ENCODE results near the gene RIPK4.

The RIPK4 gene

DNA sequence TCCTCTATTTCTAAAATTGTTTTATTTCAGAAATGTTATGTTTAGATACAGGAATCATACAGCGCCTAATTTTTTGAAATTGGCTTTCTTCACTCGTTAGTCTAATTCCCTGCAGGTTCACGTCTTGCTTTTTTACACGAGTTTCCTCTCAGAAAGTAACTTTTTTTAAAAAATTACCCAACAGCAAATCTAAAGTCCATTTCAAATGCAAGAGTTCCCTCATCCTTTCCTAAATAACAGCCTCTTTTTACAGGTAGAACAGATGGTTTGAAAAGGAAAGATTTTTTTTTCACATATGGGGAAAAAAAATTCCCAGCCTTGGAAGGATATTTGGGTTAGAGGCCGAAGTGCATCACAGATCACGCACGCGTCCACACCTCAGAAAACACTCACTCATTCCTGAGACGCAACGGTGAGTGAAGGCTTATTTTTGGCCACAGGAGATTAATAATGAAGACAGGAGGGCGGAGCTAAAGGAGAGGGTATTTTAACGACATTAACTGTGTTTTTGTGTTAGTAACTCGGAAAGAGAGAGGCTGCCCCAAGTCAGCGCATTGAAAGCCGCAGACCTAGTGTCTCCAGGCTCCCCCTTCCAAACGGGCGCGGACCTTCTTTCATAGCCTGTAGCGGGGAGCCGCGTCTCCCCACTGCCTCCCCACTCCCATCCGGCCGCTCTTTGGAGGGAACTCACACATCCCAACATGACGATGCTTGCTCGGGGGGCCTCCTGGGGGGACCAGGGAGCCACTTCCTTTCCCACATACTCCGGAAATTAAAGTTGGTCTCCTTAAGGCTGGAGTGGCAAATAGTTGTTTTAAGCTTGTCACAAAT lies 969 bp upstream of the RIPK4 start:
- DNase-seq, result peak; percentile 68

- DNase-seq, result peak; percentile 79
Observed at GRCh38 chr21:41765973-41766882, 624 bp downstream of the RIPK4 start.

GRCh38 chr21:41765420-41765821 lies 1.4 kb downstream of the RIPK4 start:
- DNase-seq, result no peak

DNA sequence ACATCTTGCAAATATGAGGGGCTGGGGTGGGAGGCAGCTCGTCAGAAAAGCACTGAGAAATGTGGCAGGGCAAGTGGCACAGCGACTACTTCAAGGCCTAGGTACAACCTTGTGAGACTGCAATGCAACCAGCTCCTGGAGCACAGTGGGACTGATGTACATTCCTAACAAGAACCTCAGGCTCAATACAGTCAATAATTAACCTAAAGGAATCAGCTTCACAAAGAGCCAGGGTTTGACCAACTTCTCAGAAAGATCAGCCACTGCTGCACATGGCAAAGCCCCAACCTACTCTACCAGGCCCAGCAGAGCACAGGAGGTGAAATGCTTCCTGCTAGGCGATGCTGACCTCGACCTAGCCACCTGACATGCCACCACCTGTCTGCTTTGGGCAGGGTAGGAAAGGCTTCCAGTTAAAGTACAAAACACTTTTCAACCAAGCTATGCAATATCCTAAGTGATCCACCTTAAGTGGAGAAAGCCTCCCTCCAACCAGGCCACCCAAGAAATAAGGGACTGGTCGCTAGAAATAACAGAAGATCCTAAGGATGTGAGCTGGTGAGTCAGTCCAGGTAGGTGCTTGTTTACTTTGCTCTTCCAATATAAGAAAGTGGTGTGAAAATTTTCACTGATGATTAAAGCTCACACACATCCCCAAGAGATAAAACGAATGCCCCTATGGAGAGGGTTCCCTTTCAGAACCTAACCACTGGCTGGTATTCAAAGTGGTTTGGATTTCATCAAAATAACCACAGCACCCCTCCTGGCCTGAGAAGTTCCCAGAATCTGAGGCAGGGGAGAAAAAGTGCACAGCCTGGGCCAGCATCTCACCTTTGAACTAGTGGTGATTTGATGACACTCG lies 2.1 kb downstream of the RIPK4 start:
- peak; percentile 31 for DNase-seq

GRCh38 chr21:41763996-41764395 lies 2.9 kb downstream of the RIPK4 start:
- no peak for DNase-seq

DNA sequence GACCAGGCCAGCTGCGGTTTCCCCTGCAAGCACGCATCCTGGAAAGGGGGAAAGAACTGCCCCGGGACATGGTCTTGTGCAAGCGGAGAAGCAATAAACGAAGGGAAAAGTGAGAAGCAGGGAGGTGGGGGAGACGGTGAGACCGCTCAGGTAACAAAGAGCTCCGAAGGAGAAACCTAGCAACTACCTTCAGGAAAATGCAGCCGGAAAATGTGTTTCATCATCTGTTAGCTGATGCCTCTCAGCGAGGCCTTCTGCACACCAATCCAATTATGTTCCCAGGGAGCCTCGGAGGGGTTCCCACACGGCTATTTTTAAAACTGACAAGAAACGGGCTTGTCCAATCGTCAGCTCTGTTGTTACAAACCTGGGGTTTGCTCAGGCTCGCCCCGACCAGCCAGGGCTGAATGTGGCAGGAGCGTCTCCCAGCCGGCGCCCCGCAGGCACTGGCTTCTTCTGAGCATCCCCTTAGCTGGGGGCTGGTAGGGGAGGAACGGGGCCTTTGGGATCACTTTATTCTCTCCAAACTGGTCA lies 3.4 kb downstream of the RIPK4 start:
- peak; percentile 40 for DNase-seq

DNA sequence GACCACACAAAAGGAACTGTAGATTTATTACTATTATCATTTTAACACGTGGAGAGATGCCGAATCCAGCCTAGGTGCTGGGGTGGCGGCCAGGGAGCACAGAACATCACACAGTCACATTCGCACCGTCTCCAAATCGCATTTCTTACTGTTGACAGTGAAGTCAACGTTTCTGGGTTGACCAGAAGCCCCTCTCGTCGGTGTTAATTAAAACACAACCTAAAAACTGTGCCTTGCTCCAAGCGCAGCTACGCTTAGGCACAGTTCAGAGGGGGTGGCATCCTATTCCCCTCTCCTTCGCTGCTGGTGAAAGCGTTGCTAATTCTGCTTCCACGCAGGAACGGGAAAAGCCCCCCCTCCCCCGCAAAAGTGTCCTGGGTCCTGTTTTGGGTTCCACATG lies 4.1 kb downstream of the RIPK4 start:
- DNase-seq, result no peak

DNA sequence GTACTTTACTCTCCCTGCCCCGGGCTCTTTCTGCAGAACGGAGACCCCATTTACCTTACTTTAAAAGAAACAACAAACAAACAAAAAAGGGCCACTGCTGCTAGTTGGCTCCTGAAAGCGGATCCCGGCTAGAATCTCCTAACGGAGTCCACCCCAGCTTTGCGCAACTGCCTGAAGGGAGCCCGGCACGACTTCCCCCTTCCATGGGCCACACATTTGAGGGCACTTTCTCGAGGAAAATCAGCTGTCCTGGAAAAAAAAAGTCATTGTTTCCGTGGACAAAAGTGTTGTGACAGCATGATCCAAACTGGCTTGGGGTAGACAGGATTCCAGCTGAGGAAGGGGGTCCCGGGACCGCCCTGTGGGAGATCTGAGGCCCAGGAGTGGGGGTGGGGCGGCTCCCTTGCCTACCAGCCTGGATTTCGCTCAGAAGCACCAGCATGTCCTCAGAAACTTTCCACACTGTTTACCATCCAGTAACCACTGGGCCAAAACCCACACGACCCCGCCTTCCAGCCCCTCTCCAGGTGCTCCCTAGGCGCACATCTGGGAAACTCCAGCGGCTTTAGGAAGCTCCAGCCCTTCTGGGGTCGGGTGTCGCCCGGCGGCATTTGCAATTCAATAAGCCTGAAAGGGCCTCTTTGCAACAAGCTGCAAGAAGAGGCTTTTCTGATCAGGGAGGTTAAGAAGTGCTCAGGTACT lies 4.8 kb downstream of the RIPK4 start:
- peak; percentile 63 for DNase-seq

DNA sequence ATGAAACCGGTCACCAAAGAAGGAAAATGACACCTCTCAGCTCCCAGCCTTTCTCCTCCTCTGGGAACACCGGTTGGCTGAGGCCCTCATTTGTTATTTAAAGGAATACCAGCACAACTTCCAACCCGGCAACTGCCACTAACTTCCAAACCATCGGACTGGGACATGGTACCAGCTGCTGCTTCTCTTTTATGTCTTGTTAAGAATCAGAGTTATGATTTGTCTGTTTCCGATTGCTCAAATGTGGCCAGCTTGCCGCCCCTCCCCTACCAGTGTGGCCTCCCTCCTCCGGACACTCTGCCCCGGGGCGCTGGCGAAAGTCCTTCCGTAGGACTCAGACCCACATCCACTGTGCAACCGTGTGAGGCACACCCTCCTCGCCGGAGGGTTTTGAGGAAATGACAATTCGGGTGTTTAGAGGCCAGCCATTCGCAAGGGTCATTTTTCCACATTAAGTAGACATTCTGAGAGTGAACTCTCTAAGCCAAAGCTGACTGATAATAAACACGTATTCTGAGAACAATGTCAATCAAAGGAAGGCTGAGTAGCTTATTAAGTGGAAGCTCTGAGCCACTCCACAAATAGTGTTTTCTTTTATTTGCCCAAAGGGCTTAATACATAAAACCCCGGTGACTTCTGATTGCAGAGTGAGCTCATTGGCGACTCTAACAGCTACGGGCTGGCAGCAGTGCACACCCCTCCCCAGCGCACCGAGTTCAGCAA lies 5.5 kb downstream of the RIPK4 start:
- DNase-seq, result peak; percentile 74

DNA sequence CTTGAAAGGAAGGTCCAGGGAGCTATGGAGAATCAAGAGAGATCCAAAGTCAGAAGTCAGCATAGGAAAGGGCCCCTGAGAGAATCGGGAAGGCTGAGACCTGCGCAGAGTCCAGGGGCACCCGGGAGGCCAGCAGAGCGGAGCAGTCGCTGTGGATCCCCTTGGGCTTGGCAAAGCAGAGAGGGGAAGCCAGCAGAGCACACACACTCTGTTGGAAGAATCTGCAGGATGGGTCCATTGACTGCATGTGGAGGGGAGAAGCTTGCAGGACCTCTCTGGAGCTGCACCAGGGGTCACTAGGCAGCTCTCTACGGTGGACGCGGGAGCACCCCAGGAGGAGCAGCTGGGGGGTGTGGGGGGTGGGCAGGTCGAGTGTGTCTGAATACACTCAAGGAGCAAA lies 6.4 kb downstream of the RIPK4 start:
- no peak for DNase-seq

- no peak for DNase-seq
Observed at GRCh38 chr21:41759926-41760325, 6.9 kb downstream of the RIPK4 start.

GRCh38 chr21:41759214-41759840 lies 7.5 kb downstream of the RIPK4 start:
- peak; percentile 24 for DNase-seq

- no peak for DNase-seq
Observed at GRCh38 chr21:41758550-41758949, 8.3 kb downstream of the RIPK4 start.

- DNase-seq, result no peak
Observed at GRCh38 chr21:41755934-41756773, 10.7 kb downstream of the RIPK4 start.

DNA sequence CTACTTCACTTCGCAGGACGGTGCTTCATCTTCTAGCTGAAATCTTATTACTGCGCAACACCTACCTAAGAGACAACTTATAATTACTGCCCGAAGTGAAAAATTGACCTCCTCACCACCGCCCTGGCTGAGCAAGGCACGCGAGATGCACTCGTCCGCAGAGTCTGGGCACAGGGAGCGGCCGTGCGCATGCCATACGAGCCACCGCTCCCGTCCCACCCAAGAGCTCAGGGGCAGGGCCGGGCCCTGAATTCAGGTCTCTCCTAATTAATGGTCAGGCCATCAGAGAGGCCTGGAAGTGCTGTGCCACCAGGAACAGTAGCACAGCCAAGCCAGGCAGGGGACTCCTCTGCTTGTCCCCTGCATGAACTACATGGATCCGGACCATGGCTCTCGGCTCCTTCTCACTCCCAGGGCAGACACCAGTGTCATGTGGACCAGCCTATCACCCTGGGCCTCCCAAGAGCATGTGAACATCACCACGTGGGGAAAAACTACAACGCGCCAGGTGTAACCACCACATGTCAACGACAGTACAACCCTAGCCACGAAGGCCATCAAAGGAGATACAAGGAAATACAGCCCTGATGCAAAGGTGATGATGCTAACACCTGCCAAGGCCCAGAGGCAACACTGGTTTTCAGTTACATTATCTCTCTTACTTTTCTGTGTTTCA lies 11.5 kb downstream of the RIPK4 start:
- no peak for DNase-seq

GRCh38 chr21:41754479-41754891 lies 12.4 kb downstream of the RIPK4 start:
- DNase-seq, result no peak

DNA sequence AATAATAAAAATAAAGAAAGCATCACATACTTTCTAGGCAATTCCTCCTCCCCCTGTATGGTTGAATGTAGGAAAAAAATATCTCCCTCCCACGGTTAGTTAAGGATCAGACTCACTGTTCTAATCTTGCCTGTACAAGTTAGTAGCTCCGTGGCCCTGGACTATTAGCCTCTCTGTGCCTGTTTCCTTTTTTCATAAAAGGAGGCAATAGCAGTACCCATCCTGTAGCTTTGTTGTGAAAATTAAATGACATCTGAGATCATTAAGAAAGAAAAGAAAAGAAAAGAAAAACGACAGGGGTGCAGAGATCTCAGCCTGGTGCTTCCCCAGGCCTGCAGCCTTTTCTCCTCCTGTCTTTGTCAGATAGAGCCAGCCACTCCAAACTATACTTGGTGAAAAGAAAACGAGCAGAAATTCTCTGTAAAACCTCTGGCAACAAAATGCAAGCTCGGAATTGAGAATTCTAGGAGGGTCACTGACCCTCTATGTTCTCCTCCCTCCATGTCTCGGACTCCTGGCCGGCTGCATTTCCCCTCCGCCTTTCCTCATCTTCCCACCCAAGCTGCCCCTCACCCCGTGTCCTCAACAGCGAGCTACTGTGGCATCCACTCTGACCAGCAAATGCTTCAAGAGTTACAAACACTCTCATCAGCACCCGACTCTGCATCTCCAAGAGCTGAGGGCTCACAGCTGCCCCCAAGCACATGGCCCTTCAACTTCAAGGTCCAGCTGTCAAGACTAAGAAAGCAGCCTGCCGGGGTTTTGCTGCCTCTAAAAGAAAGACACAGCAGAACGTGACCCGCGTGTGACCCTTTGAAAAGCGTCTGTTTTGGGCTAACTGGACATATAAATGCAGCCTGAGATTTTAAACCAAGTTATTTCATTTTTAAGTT lies 13.6 kb downstream of the RIPK4 start:
- DNase-seq, result peak; percentile 15

DNA sequence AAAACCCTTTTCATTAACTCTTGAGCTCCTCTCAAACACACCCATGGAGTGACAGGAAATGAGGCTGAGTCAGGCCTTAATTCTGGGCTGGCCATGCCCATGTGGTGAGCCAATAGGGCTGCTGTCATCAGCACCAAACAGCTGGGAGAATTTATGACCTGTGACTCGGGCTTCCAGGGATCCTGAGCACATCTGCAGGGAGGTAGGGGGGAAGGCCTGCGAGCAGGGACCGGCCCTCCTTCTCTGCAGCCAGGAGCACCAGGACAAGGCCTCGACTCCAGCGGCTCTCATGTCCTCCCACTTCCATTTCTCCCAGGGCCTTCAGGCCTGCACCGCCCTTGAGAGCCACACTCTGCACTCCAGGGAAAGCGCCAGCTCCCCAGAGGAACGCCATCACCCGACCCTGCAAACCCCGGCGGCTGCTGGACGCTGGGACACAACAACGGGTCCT lies 14.6 kb downstream of the RIPK4 start:
- peak; percentile 64 for DNase-seq
